Esophagus mucosa (tissue), 1 donor: Measurements from ENCODE around the gene DYNLT4. TPM values are rescaled to one million over a fixed set of nuclear protein-coding genes. Genes with fewer than 3 reads are reported as not detected.
A peak's percentile ranks its signal among the peaks of the same experiment; 100 is the strongest.
"Not testable (repeated sequence)": the region's sequence is repeated elsewhere in the genome, so short reads cannot be mapped to it uniquely, and the experiment has no call there.

Experiments used
- ATAC-seq: fragments of 200-7000 bp; cut with Tn5 transposase; one replicate; pipeline ENCODE4 v1.9.1; 2020
- total RNA-seq: library from RNA; stranded (reverse); gene quantifications from one replicate; pipeline ENCODE4 v1.2.4, GENCODE V29; 2023
- donor health status: DM: yes; HTN: yes; CAD: no.

DYNLT4 gene
- total RNA-seq, 1 donor from 2014 or later, result not detected

- no peak for ATAC-seq
These were observed 18.9 kb downstream of the DYNLT4 start, which contains the start of gene BEST4 for GRCh38 chr1:44788120-44788860. Gene BEST4 (minus strand): TSS chr1:44788170. CDS start chr1:44787705, 465 bp downstream.

GRCh38 chr1:44787506-44787905, 19.6 kb downstream of the DYNLT4 start:
- no peak for ATAC-seq

- no peak for ATAC-seq
These were observed 20.2 kb downstream of the DYNLT4 start for GRCh38 chr1:44786841-44787426.

GRCh38 chr1:44786138-44786840, 20.9 kb downstream of the DYNLT4 start:
- peak; percentile 71 for ATAC-seq

- ATAC-seq, result no peak
These were observed 21.5 kb downstream of the DYNLT4 start for GRCh38 chr1:44785501-44786137.

GRCh38 chr1:44785029-44785380, 22.1 kb downstream of the DYNLT4 start:
- ATAC-seq, result no peak

GRCh38 chr1:44784094-44785028, 22.8 kb downstream of the DYNLT4 start:
- peak; percentile 27 for ATAC-seq

- peak; percentile 10 for ATAC-seq
These were observed 23.5 kb downstream of the DYNLT4 start for GRCh38 chr1:44783697-44784093.

GRCh38 chr1:44780583-44781121, 26.5 kb downstream of the DYNLT4 start:
- no peak for ATAC-seq

GRCh38 chr1:44778705-44779576, 28.2 kb downstream of the DYNLT4 start:
- ATAC-seq, result no peak

- no peak for ATAC-seq
These were observed 29.0 kb downstream of the DYNLT4 start for GRCh38 chr1:44777969-44778635.

GRCh38 chr1:44777547-44777946, 29.6 kb downstream of the DYNLT4 start:
- ATAC-seq, result no peak

- no peak for ATAC-seq
These were observed 30.5 kb downstream of the DYNLT4 start for GRCh38 chr1:44776730-44777068.

- ATAC-seq, result peak; percentile 68
These were observed 31.0 kb downstream of the DYNLT4 start for GRCh38 chr1:44775930-44776729.

GRCh38 chr1:44775078-44775929, 31.8 kb downstream of the DYNLT4 start, which contains the start of gene RPS8:
Gene RPS8 (plus strand): TSS chr1:44775540. CDS start chr1:44775597, 57 bp downstream.
- peak; percentile 85 for ATAC-seq

- not testable (repeated sequence) for ATAC-seq
These were observed 40.7 kb downstream of the DYNLT4 start for GRCh38 chr1:44766421-44766820.

GRCh38 chr1:44760876-44761275, 46.3 kb downstream of the DYNLT4 start:
- no peak for ATAC-seq

GRCh38 chr1:44759077-44759476, 48.1 kb downstream of the DYNLT4 start:
- ATAC-seq, result peak; percentile 22
